Measurements from ENCODE around the gene MYL5.
"Not testable (repeated sequence)": the region's sequence is repeated elsewhere in the genome, so short reads cannot be mapped to it uniquely, and the experiment has no call there.

The MYL5 gene

GRCh38 chr4:657834-658667, 16.3 kb upstream of the MYL5 start:
- peak; percentile 28 for DNase-seq

DNA sequence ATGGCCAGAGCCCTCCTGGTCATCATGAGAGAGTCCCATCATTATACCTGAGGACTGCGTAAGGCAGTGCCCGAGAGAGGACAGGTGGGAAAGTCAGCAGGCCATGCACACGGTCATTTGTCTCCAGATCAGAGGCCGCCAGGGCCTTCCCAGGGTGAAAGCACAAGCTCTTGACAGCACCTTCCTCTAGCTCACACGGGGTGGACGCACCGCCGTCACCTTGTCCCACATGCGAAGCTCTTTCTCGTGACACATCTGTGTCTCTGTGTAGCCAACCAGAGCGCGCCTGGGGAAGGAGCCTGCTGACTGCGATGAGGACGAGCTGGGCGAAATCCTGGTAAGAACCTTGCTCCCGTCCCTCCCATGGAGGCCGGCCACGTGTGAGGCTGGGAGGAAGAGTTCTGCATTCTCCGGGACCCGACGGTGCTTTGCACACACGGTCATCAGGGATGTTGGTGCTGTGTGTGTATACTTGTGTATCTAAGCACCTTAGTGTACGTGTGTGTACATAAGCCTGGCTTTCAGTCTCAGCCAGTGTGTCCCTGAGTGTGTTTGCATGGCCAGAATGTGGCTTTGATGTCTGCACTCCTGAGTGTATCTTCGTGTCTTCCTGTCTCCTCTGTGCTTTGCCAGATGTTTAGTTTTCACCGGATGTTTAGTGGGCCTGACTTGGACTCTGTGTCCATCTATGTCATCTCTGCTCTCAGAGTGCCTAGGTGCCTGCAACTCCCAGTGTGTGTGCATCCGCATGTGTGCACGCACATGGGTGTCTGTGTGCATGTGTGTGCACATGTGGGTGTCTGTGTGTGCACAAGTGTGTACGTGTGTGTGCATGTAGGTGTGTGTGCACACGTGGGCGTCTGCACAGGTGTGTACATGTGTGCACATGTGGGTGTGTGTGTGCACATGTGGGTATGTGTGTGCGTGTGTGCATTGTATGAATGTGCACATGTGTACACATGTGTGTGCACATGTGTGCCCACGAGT, 15.4 kb upstream of the MYL5 start:
- DNase-seq, result peak; percentile 14

GRCh38 chr4:659851-660250, 14.5 kb upstream of the MYL5 start:
- DNase-seq, result peak; percentile 16

DNA sequence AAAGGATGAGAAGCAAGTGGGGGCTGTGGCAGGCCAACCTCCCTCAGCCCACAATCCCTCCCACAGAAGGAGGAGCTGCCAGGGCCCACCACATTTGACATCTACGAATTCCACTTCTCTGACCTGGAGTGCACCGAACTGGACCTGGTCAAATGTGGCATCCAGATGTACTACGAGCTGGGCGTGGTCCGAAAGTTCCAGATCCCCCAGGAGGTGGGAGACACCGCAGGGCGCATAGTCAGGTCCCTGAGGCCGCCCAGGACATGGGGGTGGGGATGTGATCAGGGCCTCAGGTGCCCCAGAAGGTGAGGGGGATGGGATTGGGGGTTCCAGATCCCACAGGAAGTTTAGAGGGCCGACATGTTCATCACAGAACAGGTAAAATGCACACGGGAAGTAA, 13.9 kb upstream of the MYL5 start:
- DNase-seq, result peak; percentile 11

DNA sequence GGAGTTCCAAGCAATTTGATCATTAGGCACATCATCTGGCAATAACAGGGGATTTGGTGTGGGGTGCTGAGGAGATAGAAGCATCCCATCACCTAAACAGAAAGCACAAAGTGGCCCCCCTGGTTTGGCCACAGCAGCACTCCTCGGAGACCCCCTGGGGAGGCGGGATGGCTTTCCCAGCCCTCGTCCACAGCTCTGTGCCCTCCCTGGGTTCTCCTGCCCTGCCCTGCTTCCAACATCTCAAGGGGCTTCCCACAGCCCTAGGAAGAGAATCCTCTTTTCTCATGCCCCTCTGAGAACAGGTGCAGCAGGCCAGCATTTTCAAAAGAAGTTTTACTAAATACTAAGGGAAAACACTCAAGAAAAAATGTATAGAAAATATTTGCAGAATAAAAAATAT, 13.1 kb upstream of the MYL5 start:
- peak; percentile 8 for DNase-seq

DNA sequence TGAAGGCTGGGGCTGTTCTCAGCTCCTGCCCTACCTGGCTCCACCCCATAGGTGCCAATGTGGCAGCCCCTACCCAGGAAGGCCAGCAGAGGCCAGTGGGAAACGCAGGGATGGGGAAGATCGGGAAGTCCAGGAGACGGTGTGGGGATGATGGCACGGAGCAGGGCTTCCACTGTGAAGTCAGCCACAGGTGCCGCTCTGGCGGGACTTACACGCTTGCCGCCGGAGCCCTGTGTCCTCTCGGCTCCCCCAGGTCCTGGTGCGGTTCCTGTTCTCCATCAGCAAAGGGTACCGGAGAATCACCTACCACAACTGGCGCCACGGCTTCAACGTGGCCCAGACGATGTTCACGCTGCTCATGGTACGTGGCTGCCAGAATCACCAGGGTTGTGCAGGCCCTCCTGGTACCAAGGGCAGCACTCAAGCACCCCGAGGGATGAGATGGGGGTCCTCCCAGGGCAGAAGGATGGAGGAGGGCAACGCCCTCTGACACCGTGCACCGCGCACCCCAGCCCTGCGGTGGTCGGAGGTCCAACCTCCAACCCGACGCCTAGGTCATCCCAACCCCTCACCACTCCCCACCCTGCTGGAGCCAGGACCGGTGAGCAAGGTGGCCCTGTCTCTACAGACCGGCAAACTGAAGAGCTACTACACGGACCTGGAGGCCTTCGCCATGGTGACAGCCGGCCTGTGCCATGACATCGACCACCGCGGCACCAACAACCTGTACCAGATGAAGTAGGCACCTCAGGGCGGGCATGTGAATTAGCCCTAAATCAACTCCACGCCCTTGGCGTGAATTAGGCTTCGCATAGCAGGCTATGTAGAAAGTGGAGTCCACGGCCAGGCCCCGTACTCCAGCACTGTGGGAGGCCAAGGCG, 12.2 kb upstream of the MYL5 start:
- peak; percentile 14 for DNase-seq

DNA sequence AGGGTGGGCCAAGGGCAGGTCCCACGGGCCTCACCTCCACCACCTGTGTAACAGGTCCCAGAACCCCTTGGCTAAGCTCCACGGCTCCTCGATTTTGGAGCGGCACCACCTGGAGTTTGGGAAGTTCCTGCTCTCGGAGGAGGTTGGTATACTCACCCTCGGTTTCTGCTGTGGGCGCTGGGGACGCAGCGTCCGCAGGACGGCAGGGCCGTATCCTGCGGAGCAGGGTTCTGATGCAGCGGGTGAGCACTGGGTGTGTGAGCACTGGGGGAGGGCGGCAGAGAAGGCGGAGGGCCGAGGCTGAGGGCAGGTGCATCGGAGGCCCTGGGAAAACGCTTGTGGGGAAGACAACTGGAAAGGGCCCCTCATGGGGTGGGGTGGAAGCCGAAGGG, 11.3 kb upstream of the MYL5 start:
- DNase-seq, result peak; percentile 26

DNA sequence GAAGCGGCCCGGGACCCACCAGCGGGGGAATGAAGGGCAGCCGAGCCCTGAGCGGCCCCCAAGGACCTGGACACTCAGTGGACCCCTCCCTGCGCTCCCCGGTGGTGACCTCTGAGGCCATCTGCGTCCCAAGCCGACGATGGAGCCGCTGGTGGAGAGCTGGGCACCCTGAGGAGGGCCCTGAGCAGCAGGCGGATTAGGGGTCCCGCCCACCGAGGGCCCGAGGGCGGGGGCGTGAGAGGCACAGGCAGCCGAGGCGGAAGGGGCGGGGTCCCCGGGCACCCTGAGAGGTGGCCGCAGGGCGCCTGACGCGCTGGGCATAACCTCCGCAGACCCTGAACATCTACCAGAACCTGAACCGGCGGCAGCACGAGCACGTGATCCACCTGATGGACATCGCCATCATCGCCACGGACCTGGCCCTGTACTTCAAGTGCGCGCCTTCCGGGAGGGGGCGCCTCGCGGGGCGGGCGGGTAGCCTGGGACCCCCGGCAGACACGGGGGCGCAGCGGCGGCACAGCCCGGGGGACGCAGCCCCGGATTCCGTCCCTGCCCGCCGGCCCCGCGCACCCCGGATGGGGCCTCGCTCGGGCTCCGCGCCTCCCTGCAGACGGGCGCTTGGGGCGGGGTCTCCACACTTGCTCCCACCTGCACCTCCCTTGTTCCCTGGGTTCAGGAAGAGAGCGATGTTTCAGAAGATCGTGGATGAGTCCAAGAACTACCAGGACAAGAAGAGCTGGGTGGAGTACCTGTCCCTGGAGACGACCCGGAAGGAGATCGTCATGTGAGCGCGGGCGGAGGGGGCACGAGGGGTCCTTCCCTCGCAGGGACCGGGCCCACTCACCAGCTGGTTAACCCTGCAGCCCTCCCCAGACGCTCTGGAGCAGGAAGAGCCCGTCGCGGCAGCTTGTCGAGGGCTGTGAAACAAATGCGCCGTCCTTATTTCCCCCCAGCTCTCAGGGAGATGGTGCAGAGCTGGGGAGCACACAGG, 10.6 kb upstream of the MYL5 start:
- peak; percentile 75 for DNase-seq

GRCh38 chr4:664713-665231, 9.6 kb upstream of the MYL5 start:
- DNase-seq, result no peak

- DNase-seq, result peak; percentile 16
Observed at GRCh38 chr4:665381-665750, 9.0 kb upstream of the MYL5 start.

- peak; percentile 26 for DNase-seq
Observed at GRCh38 chr4:665751-666435, 8.4 kb upstream of the MYL5 start.

GRCh38 chr4:666436-666810, 7.9 kb upstream of the MYL5 start:
- DNase-seq, result peak; percentile 25

DNA sequence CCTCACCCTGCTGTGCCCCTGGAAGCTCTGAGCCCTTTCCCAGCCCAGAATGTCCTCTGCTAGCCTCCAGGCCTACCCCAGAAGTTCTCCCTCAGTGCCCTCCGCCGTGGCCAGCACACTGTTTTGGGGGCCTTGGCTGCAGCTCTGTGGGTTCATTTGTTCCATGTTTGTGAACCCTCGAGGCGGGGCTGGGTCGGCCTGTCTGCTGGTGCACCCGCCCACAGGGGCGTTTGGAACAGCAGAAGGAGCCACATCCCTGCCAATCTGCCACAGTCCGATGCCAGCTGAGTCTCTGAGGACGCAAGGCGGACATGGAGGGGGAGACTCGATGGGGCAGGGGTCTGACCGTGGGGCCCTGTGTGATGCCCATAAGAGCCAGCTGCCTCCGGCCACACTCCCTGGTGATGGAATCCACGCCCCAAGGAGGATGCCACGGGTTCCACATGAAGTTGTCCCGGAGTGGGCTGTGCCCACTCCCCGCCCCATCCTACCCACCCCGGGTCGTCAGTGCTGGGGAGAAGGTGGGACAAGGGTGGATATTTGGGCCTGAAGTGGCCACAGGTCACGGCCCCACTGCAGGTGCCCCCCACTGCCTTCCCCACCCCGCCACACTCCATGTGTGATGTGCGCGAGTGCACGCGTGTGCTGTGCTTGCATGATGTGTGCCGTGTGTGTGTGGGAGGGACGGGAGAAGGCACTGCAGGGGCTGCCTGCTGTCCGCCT, 7.4 kb upstream of the MYL5 start:
- DNase-seq, result peak; percentile 18

GRCh38 chr4:667545-667925, 6.8 kb upstream of the MYL5 start:
- peak; percentile 18 for DNase-seq

DNA sequence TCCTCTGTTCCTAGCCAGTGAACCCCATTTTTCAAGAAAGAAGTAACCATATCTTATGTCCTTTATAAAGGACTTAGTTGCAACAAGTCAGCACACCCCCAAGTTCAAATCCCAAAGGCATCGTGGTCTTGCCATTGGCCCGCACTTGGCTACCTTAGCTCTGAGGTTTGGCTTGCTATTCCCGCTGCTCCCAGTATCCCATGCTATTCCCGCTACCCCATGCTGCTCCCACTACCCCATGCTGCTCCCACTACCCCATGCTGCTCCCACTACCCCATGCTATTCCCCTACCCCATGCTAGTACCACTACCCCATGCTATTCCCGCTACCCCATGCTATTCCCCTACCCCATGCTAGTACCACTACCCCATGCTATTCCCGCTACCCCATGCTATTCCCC, 6.1 kb upstream of the MYL5 start:
- not testable (repeated sequence) for DNase-seq

DNA sequence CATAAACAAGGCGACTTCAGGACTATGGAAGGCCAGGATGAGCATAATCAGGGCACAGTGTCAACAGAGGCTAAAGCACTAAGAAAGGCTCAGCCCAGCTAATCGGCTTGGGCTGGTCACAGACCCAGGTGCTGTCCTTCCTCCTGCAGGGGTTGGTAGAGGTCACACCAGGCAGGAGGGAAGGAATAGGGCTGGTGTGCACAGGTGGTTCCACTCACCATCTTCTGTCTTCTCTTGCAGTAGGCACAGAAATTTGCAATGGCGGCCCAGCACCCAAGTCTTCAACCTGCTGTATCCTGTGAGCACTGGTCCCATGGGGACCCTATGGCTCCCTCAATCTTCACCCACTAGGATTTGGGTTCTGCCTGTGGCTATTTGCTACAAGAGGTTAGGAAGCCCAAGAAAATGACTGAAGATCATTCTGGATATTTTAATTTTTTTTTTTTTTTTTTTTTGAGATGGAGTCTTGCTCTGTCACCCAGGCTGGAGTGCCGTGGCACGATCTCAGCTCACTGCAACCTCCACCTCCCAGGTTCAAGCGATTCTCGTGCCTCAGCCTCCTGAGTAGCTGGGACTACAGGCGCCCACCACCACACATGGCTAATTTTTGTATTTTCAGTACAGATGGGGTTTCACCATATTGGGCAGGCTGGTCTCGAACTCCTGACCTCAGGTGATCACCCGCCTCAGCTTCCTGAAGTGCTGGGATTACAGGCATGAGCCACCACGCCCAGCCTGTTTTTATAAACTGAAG, 4.4 kb upstream of the MYL5 start:
- not testable (repeated sequence) for DNase-seq

DNA sequence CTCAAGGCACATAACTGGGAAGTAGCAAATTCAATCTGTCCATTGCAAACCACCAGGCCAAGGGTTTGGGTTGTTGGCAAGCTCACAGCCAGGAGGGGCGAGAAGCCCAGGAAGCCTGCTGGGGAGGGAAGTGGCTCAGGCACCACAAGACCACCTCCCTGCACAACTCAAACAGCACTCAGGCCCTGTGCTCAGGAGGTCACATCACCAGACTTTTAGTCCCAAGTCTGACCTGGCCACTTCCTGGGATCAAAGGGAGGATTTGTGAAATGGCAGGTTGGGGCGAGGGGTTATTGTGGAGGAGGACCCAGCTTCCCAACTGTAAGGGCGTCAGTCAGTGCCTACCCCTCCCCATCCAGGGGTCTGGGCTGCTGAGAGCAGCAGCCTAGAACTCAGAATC, 2.6 kb upstream of the MYL5 start:
- DNase-seq, result no peak

DNA sequence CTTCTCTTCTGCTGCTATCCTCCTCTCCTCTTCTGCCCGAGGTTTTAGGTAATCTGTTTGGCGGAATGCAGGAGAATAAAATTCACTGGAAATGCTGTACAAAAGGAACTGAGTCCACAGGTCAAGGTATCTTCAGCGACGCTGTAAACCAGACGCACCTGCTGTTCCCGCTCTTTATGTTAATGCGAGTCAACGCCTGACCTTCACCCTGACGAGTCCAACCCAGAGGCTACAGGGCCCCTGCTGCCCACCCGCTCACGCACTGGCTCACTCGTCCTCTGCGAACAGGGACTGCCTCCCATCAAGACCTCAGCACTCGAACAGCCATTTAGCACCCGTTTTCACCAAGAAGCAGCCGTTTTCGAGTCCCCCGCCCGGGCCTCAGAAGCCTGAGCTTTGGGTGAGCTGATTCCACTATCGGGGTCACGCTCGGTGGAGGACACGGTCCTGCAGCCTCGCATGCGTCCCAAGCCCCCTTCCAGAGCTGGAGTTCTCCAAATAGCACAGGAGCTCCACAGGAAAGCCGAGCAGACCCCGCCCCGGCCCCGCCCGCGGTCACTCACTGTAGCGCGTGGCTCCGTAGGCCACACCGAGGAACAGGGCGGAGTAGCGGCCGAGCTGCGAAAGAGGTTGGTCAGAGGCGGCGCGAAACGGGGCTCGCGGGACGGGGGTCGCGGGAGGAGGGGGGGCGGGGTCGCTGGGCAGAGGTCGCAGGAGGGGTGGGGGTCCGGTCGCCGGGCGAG, 822 bp upstream of the MYL5 start:
- no peak for DNase-seq
